WERI-Rb-1 (cell line): Measurements from ENCODE around the gene GDF9.

ENCODE experiments used
- DNase-seq: peaks from one replicate; pipeline ENCODE4 v3.0.0-alpha.2; 2020
- H3K27ac ChIP-seq: fragments of 250-450 bp; sonication (Bioruptor Pico); 2 replicates; pipeline ENCODE4 v1.5.1; 2020; ENCODE audit warnings: mild to moderate bottlenecking, moderate library complexity
- H3K27me3 ChIP-seq: fragments of 250-450 bp; sonication (Bioruptor Pico); 2 replicates; pipeline ENCODE4 v1.5.1; 2021; ENCODE audit warnings: mild to moderate bottlenecking, low read depth, moderate library complexity; ENCODE audit not compliant: insufficient read depth, severe bottlenecking
- H3K36me3 ChIP-seq: fragments of 250-450 bp; sonication (Bioruptor Pico); 2 replicates; pipeline ENCODE4 v1.5.1; 2020; ENCODE audit warnings: mild to moderate bottlenecking, moderate library complexity
- H3K4me3 ChIP-seq: 2 replicates; pipeline ENCODE4 v1.5.1; 2011; ENCODE audit warnings: low read depth, mild to moderate bottlenecking, control low read depth, low read length
- H3K9me3 ChIP-seq: fragments of 250-450 bp; sonication (Bioruptor Pico); 2 replicates; pipeline ENCODE4 v1.5.1; 2021; ENCODE audit warnings: mild to moderate bottlenecking, moderate library complexity; ENCODE audit not compliant: severe bottlenecking
- TF ChIP-seq, protein P1 (sequence below): IDR thresholded peaks from 2 replicates; pipeline ENCODE4 v1.5.1; 2011; ENCODE audit warnings: low read depth, mild to moderate bottlenecking, control low read depth, inconsistent platforms, low read length

The GDF9 gene

DNA sequence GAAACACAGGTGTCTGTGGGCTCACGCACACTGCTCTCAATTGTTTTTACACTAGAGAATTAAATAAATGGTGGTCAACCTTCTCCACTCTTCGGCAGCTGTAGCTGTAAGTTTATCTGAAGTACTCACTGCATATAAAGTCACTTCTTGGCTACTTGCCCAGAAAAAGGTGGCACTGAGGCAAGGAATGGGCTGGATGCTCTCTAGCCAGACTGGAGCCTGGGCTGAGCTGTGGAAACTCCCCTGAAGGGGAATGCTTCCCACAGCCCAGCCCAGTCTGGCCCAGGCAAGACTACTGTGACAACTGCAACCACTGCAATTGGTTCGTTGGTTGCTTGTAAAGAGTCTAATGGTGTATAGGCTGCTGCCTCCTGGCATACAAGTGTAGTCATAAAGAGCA is 11.7 kb upstream of the GDF9 start:
- Histone ChIP-seq H3K27ac (no peak overlapping the region), H3K27me3 (no peaks in the 10 kb centered on the region), H3K9me3 (no peaks in the 10 kb centered on the region), H3K4me3 (no peak overlapping the region), H3K36me3 (peaks cover 44% of the 10 kb centered on the region)
- no peak for DNase-seq
- TF ChIP-seq, protein P1, sequence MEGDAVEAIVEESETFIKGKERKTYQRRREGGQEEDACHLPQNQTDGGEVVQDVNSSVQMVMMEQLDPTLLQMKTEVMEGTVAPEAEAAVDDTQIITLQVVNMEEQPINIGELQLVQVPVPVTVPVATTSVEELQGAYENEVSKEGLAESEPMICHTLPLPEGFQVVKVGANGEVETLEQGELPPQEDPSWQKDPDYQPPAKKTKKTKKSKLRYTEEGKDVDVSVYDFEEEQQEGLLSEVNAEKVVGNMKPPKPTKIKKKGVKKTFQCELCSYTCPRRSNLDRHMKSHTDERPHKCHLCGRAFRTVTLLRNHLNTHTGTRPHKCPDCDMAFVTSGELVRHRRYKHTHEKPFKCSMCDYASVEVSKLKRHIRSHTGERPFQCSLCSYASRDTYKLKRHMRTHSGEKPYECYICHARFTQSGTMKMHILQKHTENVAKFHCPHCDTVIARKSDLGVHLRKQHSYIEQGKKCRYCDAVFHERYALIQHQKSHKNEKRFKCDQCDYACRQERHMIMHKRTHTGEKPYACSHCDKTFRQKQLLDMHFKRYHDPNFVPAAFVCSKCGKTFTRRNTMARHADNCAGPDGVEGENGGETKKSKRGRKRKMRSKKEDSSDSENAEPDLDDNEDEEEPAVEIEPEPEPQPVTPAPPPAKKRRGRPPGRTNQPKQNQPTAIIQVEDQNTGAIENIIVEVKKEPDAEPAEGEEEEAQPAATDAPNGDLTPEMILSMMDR, result no peak

DNA sequence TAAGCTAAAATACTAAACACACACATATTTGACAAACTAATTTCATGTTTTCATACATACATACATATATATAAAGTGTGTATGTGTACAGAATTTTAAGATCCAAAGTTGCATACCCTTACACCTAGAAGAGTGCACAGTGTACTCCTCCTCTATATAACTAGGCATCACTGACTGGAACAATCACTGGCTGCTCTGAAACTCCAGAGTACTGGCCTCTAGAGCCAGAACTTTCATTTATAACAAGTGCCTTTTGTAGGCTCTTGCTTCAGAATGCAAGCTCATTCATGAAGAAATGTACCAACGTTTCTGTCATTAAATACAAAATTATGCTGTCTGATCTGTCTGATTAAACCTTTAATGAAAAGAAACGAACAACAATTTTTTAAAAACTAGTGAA is 11.2 kb upstream of the GDF9 start:
- TF ChIP-seq, protein P1, result no peak
- no peak for DNase-seq
- peaks cover 40% of the 10 kb centered on the region for H3K36me3 ChIP-seq

DNA sequence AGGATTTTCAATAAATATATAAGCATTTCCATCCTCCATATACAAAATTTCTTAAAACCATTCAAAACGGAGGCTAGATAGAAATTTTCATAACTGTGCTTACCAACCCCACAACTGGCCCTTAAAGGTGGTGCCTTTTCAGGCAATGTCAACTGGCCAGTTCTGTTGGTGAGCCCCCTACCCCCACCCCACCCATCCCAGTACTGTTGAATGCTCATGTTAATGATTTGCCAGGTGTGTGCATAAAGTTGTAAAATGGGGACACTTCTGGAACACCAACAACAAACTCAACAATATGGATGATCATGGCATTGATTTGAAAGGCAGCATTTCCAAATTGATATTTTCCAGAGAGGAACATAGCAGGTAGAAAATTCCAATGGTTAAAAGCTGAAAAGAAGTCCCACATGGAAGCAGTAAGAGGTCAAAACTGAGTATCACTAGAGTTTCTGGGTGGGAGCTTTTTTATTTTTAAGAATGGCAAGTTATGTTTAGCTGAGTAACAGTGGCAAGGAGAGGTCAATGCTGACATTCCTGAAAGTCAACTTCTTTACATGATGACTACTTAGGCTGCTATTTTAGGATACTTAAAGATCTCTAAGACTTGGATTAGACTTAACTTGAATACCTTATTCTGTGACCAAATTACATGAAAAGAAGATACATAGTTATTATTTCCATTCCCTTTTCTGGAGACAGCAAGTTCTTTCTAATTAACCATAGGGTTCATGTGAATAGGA is 9.9 kb upstream of the GDF9 start:
- no peaks in the 10 kb centered on the region for H3K9me3 ChIP-seq
- H3K27me3 ChIP-seq, result no peaks in the 10 kb centered on the region
- no peak overlapping the region for H3K4me3 ChIP-seq
- DNase-seq, result no peak
- H3K36me3 ChIP-seq, result peaks cover 40% of the 10 kb centered on the region
- H3K27ac ChIP-seq, result no peak overlapping the region
- TF ChIP-seq, protein P1, result no peak

More for the DNA sequence above, 11.2 kb upstream of the GDF9 start:
- H3K4me3 ChIP-seq, result no peak overlapping the region
- H3K27ac ChIP-seq, result no peak overlapping the region
- no peaks in the 10 kb centered on the region for H3K27me3 ChIP-seq
- H3K9me3 ChIP-seq, result no peaks in the 10 kb centered on the region

DNA sequence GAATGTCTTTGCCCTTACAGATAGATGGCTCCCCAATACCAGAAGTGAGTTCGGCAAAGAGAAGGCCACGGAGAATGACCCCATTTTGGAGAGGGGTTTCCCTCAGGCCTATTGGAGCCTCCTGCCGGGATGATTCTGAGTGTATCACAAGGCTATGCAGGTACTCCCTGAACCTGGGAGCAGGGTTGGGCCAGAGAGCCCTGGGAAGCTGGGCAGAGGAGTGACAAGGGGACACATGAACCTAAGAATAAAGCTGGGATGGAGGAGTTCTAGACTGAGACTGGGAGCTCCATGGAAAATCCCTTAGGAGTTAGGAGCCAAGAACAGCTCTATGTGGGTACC is 7.6 kb upstream of the GDF9 start:
- H3K9me3 ChIP-seq, result no peaks in the 10 kb centered on the region
- TF ChIP-seq, protein P1, result no peak
- peaks cover 47% of the 10 kb centered on the region for H3K36me3 ChIP-seq
- H3K27ac ChIP-seq, result no peak overlapping the region
- H3K4me3 ChIP-seq, result no peak overlapping the region
- no peaks in the 10 kb centered on the region for H3K27me3 ChIP-seq
- no peak for DNase-seq

DNA sequence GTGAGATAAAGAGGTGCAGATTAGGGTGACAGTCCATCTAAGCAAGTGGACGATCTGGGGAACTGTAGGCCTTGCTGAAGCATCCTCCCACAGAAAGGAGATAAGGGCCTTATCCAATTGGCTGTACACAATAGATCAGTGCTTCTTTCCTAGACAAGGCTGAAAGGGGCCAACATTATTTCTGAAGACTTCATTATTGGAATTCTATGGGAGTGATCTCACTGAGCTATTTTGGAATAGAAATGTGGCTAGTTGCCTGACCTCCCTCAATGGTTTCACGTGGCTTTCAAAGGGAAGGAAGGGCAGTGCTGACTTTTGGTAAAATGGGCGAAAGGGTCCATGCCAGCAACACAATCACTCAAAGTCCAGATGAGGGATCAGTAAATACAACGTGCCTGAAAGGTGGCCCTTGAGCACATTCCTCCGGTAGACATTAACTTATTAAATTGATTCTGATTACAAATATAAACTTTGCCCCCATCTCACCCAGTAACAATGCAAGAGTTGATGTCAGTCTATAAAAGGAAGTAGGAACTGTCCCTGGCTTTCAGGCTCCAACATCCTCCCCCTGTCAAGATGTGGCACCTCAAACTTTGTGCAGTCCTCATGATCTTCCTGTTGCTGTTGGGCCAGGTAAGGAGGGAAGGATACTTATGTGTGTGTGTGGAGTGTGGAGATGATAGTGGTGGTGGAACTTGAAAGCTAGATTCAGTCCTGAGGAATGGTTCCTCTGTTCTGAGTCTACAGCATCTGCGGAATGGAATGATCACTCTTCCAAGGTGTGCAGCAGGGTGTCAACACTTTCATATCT is 7.1 kb upstream of the GDF9 start, which contains the start of gene LEAP2:
Gene LEAP2 (plus strand): TSS at position 550 of the 811 bp plus-strand sequence. CDS start 27 bp downstream, at position 577.
- TF ChIP-seq, protein P1, result no peak
- Histone ChIP-seq H3K27me3 (no peaks in the 10 kb centered on the region), H3K36me3 (peaks cover 47% of the 10 kb centered on the region), H3K4me3 (no peak within 1 kb of the TSS), H3K9me3 (no peaks in the 10 kb centered on the region), H3K27ac (no peak within 1 kb of the TSS)
- no peak for DNase-seq
